Epithelial cell of proximal tubule (primary cell): ENCODE measurements around the gene KRTAP10-11. TPM values are rescaled to one million over a fixed set of nuclear protein-coding genes. Genes with fewer than 3 reads are reported as not detected.

Experiments
- DNase-seq: peaks from one replicate; pipeline ENCODE4 v3.0.0-alpha.2; 2011; ENCODE audit warnings: low read depth
- H3K4me3 ChIP-seq: 2 replicates; pipeline ENCODE4 v1.5.1; 2011; ENCODE audit warnings: low read depth, mild to moderate bottlenecking, low read length
- total RNA-seq: library from RNA; depleted of rRNA; stranded (reverse); fragments of >200 nt; gene quantifications from 2 replicates; pipeline ENCODE4 v1.2.3, GENCODE V29; 2015
- TF ChIP-seq, protein P1 (sequence below): conservative IDR thresholded peaks from 2 replicates; pipeline ENCODE4 v1.5.1; 2012; ENCODE audit warnings: low read depth, mild to moderate bottlenecking, low read length

KRTAP10-11 gene
- total RNA-seq, 1 donor from 2014 or later: not detected

DNA sequence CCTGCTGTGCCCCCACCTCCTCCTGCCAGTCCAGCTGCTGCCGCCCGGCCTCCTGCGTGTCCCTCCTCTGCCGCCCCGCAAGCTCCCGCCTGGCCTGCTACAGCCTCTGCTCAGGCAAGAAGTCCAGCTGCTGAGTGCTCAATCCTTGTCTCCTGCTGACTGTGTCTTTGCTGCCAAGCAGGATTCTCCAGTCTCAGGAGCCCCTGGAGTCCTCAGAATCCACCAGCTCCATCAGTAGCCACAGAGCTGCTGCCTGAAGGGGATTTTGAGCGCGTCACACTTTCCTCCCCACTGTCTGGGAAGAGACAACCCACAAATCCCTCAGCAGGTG lies 973 bp downstream of the KRTAP10-11 start:
- H3K4me3 ChIP-seq: no peak overlapping the region
- TF ChIP-seq, protein P1, sequence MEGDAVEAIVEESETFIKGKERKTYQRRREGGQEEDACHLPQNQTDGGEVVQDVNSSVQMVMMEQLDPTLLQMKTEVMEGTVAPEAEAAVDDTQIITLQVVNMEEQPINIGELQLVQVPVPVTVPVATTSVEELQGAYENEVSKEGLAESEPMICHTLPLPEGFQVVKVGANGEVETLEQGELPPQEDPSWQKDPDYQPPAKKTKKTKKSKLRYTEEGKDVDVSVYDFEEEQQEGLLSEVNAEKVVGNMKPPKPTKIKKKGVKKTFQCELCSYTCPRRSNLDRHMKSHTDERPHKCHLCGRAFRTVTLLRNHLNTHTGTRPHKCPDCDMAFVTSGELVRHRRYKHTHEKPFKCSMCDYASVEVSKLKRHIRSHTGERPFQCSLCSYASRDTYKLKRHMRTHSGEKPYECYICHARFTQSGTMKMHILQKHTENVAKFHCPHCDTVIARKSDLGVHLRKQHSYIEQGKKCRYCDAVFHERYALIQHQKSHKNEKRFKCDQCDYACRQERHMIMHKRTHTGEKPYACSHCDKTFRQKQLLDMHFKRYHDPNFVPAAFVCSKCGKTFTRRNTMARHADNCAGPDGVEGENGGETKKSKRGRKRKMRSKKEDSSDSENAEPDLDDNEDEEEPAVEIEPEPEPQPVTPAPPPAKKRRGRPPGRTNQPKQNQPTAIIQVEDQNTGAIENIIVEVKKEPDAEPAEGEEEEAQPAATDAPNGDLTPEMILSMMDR: no peak
- DNase-seq: no peak

DNA sequence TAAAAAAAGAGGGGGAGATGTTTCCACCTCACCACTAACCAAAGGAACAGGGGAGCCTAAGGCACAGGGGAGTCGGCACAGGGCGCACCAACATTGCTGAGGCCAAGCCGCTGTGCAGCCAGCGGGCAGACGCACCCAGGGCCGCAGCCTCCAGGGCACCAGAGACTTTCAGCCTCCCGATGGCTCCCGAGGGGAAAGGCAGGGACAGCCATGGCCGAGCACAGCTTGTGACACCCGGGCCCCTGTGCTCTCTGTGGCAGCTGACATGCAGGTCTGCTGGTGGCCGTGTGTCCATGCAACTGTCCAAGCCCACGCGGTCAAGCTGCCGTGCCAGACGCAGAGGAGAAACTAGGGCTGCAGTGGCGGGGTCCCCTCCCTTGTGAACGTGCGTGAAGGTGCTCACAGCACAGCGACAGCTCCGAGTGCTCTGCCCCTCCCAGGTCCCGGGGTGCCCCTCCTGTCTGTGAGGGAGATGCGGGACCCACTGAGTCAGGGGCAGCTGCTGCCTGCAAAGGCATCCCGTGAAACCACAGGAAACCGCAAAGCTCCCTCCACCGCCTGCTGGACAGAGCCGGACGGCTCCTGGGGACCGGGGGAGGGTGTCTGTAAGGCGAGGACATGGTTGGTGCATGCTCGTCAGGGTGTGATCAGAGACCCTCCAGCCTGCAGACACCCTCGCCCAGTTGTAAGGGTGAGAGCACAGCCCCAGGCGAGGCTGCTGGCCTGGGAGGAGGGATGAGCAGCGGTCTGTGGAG lies 2.5 kb downstream of the KRTAP10-11 start:
- TF ChIP-seq, protein P1: no peak
- no peak for DNase-seq
- H3K4me3 ChIP-seq: no peak overlapping the region

DNA sequence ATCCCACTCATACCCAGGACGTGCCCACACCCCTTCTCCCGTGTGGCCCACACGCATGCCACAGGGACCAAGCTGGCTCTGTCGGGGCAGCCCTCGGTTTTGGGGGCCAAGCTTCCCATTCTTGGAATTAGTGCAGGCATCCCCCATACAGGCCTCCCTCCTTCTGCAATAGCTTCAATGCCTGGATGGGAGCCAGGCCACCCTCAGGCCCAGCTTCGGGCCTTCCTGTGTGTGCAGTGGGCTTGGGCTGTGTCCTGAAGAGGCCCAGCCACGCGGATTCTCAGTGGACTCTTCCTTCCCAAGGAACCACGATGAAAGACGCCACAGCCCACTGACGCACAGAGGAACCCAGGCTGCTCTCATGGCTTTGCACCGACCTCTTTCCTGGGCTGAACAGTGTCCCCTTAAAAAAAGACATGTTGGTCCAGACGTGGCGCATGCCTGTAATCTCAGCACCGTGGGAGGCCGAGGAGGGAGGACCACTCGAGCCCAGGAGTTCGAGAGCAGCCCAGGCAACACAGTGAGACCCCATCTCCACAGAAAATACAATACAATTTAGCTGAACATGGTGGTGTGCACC lies 3.4 kb downstream of the KRTAP10-11 start:
- no peak overlapping the region for H3K4me3 ChIP-seq
- TF ChIP-seq, protein P1: no peak
- no peak for DNase-seq

DNA sequence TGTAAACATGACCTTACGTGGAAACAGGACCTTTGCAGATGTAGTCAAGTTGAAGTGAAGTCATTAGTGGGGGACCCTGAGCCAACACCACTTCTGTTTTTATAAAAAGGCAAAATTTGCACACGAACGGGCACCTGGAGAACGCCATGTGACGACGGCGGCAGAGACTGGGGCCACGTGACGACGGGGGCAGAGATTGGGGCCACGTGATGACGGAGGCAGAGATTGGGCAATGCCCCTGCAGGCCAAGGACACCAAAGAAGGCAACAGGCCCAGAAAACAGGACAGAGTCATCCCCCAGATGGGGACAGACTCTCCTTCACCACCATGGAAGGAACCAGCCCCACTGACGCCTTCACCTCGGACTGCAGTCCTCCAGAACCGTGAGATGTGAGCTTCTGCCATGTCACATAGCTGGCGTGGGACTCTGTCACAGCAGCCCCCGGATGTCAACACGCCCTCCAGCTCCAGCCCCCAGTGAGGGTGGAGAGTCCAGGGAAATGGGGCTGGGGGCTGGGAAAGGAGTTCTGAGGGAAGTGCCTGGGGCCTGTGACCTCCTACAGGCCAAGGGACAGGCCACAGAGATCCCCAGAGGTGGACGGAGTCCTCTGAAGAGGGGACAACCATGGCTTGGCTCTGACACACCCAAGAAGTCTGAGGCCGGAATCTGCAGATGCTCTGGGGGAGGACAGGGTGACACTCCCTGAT lies 4.2 kb downstream of the KRTAP10-11 start:
- TF ChIP-seq, protein P1: no peak
- DNase-seq: no peak
- no peak overlapping the region for H3K4me3 ChIP-seq

DNA sequence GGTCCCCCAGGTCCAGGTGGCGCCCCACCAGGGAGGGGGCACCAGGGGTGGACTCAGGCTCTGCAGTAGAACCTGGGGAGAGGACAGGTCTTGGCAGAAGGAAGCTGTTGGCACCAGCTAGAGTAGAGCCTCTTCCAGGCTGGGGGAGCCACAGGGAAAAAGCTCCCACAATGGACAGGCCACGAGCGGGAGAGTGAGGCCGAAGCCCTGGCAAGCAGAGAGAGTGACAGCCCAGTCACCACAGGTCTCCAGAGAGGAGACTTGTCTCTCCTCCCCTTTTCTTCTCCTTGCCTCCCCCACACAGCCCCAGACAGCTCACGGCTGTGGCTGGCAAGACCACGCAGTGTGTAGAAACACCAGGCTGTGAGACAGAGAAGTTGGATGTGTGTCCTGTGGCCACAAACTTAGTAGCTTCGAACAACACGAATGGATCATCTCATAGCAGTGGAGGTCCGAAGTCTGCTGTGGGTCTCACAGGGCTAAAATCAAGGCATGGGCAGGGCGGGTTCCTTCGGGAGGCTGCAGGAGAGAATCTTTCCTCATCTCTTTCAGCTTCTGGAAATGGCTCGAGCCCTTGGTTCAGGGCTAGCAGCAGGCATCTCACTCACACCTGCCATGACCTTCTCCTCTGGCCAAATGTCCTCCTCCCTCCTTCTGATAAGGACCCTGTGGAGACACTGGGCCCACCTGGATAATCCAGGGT lies 4.9 kb downstream of the KRTAP10-11 start:
- DNase-seq: no peak
- H3K4me3 ChIP-seq: no peak overlapping the region
- TF ChIP-seq, protein P1: no peak

DNA sequence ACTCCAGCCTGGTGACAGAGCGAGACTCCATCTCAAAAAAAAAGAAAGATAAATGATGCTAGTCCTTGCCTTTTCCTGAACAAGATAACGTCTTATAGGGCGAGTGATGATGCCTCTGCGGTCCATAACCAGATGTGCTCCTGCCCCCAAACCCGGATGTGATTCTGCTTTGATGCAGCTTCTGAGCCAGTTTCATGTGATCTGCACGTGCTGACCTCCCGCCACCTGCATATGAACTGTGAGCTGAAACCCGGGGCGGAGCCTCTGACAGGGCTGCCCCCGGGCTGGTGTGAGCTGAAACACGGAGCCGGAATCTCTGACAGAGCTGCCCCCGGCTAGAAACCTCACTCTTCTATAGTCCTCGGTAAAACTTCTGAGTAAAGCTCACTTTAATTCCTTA lies 6.9 kb downstream of the KRTAP10-11 start:
- TF ChIP-seq, protein P1: no peak
- DNase-seq: no peak
- no peak overlapping the region for H3K4me3 ChIP-seq
